Cardiac muscle cell (in vitro differentiated cells and primary cell): Measurements from ENCODE around the gene FAM117B. TPM values are rescaled to one million over a fixed set of nuclear protein-coding genes. Genes with fewer than 3 reads are reported as not detected.
"Not testable (repeated sequence)": the region's sequence is repeated elsewhere in the genome, so short reads cannot be mapped to it uniquely, and the experiment has no call there.

Experiments used
- DNase-seq, 2 donors: peaks; one replicate each; pipeline versions ENCODE4 v3.0.0 to v3.0.0-alpha.2; 2010 to 2017; ENCODE audit warnings: low read depth in 1 of 2, low spot score in 1 of 2
- H3K27ac ChIP-seq: fragments of 200-600 bp; sonication (generic); 2 replicates; pipeline ENCODE4 v1.5.1; 2016
- H3K27me3 ChIP-seq: fragments of 200-600 bp; sonication (generic); 2 replicates; pipeline ENCODE4 v1.6.0; 2016; ENCODE audit warnings: control low read depth
- H3K36me3 ChIP-seq: fragments of 200-600 bp; sonication (generic); 2 replicates; pipeline ENCODE4 v1.5.1; 2016; ENCODE audit warnings: control low read depth
- H3K4me1 ChIP-seq: fragments of 200-600 bp; sonication (generic); 2 replicates; pipeline ENCODE4 v1.8.1; 2017; ENCODE audit warnings: low read depth, mild to moderate bottlenecking, mixed run types
- H3K4me3 ChIP-seq: fragments of 200-600 bp; sonication (generic); 2 replicates; pipeline ENCODE4 v1.5.1; 2016; ENCODE audit warnings: mild to moderate bottlenecking
- H3K9me3 ChIP-seq: fragments of 200-600 bp; sonication (generic); 2 replicates; pipeline ENCODE4 v1.5.1; 2017; ENCODE audit warnings: low read depth, mild to moderate bottlenecking, control low read depth
- CTCF ChIP-seq: IDR thresholded peaks from 2 replicates; pipeline ENCODE4 v1.5.1; 2012; ENCODE audit warnings: low read depth, mild to moderate bottlenecking, low read length
- polyA plus RNA-seq: library from polyadenylated mRNA; unstranded; fragments of >200 nt; fragmentation: Nextera tagmentation; extraction: Ambion mirVana; gene quantifications from 2 replicates; pipeline ENCODE4 v1.2.1, GENCODE V29; 2016
- total RNA-seq: library from RNA; depleted of rRNA; stranded (reverse); fragments of >200 nt; gene quantifications from 2 replicates; pipeline ENCODE4 v1.2.3, GENCODE V29; 2016

Gene FAM117B
- total and polyA plus RNA-seq, 2 experiments from 2014 or later, result 8.5 to 11.4 TPM

- no peak for DNase-seq
- TF ChIP-seq CTCF, result no peak
Observed at GRCh38 chr2:202786842-202787241, 152.1 kb downstream of the FAM117B start.

GRCh38 chr2:202790676-202791075, 155.9 kb downstream of the FAM117B start:
- TF ChIP-seq CTCF, result no peak
- peak overlapping the region; percentile 13 for H3K27ac ChIP-seq
- H3K4me3 ChIP-seq, result no peak overlapping the region
- no peaks in the 10 kb centered on the region for H3K27me3 ChIP-seq
- H3K9me3 ChIP-seq, result no peaks in the 10 kb centered on the region
- H3K36me3 ChIP-seq, result no peaks in the 10 kb centered on the region
- no peak for DNase-seq
- H3K4me1 ChIP-seq, result no peaks in the 10 kb centered on the region

More at GRCh38 chr2:202786842-202787241, 152.1 kb downstream of the FAM117B start:
- Histone ChIP-seq H3K4me1 (no peaks in the 10 kb centered on the region), H3K36me3 (peaks cover 3% of the 10 kb centered on the region), H3K4me3 (no peak overlapping the region), H3K9me3 (no peaks in the 10 kb centered on the region), H3K27ac (no peak overlapping the region), H3K27me3 (no peaks in the 10 kb centered on the region)

- TF ChIP-seq CTCF, result no peak
- H3K4me3 ChIP-seq, result no peak overlapping the region
- no peaks in the 10 kb centered on the region for H3K27me3 ChIP-seq
- no peaks in the 10 kb centered on the region for H3K9me3 ChIP-seq
- H3K4me1 ChIP-seq, result no peaks in the 10 kb centered on the region
- no peak overlapping the region for H3K27ac ChIP-seq
- DNase-seq, result no peak
- no peaks in the 10 kb centered on the region for H3K36me3 ChIP-seq
Observed at GRCh38 chr2:202797944-202798343, 163.2 kb downstream of the FAM117B start.

- DNase-seq, result peak in 1 of 2 donors; percentile 53
- not testable (repeated sequence) for H3K27me3 ChIP-seq, H3K36me3 ChIP-seq, H3K9me3 ChIP-seq, H3K4me3 ChIP-seq, H3K27ac ChIP-seq, H3K4me1 ChIP-seq
Observed at GRCh38 chr2:202805911-202806310, 171.1 kb downstream of the FAM117B start.

- not testable (repeated sequence) for H3K27me3 ChIP-seq, H3K9me3 ChIP-seq, H3K4me3 ChIP-seq, H3K36me3 ChIP-seq, H3K27ac ChIP-seq, H3K4me1 ChIP-seq
- peak; percentile 6 to 88 for DNase-seq
Observed at GRCh38 chr2:202807431-202808138, 172.8 kb downstream of the FAM117B start.

- no peak for DNase-seq
- Histone ChIP-seq H3K4me3 (no peak overlapping the region), H3K27ac (no peak overlapping the region), H3K27me3 (no peaks in the 10 kb centered on the region), H3K36me3 (no peaks in the 10 kb centered on the region), H3K4me1 (no peaks in the 10 kb centered on the region), H3K9me3 (no peaks in the 10 kb centered on the region)
- no peak for TF ChIP-seq CTCF
Observed at GRCh38 chr2:202808754-202809153, 174.0 kb downstream of the FAM117B start.
